ENCODE data around the gene MLX.
"Not testable (repeated sequence)": the region's sequence is repeated elsewhere in the genome, so short reads cannot be mapped to it uniquely, and the experiment has no call there.

MLX gene

GRCh38 chr17:42536048-42536371 is 30.9 kb upstream of the MLX start, which contains the start of gene NAGLU:
NAGLU (plus strand) TSS chr17:42536241; CDS start chr17:42536273, 32 bp downstream.
- Histone ChIP-seq H3K27ac (peak within 1 kb of the TSS; percentile 87), H3K4me2 (peak within 1 kb of the TSS; percentile 95), H3K4me1 (peaks cover 45% of the 10 kb centered on the region), H3K9ac (peak within 1 kb of the TSS; percentile 87), H3K9me3 (no peaks in the 10 kb centered on the region), H3K4me3 (peak within 1 kb of the TSS; percentile 89), H4K20me1 (peaks cover 13% of the 10 kb centered on the region), H3K27me3 (no peaks in the 10 kb centered on the region), H3K36me3 (peaks cover 32% of the 10 kb centered on the region)
- TF ChIP-seq Cebpa-rat (IDR thresholded peaks at IDR 0.05): no peak

- Histone ChIP-seq H3K4me3 (peak overlapping the region; percentile 89), H3K27me3 (no peaks in the 10 kb centered on the region), H3K36me3 (peaks cover 37% of the 10 kb centered on the region), H3K4me1 (peaks cover 39% of the 10 kb centered on the region), H3K4me2 (peak overlapping the region; percentile 95), H3K9ac (peak overlapping the region; percentile 87), H3K9me3 (no peaks in the 10 kb centered on the region), H4K20me1 (peaks cover 13% of the 10 kb centered on the region), H3K27ac (peak overlapping the region; percentile 87)
- TF ChIP-seq Cebpa-rat (IDR thresholded peaks at IDR 0.05): no peak
Observed at GRCh38 chr17:42536372-42537155, 30.3 kb upstream of the MLX start.

- Histone ChIP-seq H3K4me1 (peaks cover 36% of the 10 kb centered on the region), H3K4me3 (peak overlapping the region; percentile 89), H3K27me3 (no peaks in the 10 kb centered on the region), H4K20me1 (peaks cover 13% of the 10 kb centered on the region), H3K36me3 (peaks cover 40% of the 10 kb centered on the region), H3K9me3 (no peaks in the 10 kb centered on the region), H3K4me2 (peak overlapping the region; percentile 95), H3K27ac (peak overlapping the region; percentile 87), H3K9ac (peak overlapping the region; percentile 87)
- TF ChIP-seq Cebpa-rat (IDR thresholded peaks at IDR 0.05): no peak
Observed at GRCh38 chr17:42537156-42537805, 29.6 kb upstream of the MLX start.

GRCh38 chr17:42537826-42538451 is 29.0 kb upstream of the MLX start:
- H3K9ac ChIP-seq: no peak overlapping the region
- peaks cover 47% of the 10 kb centered on the region for H3K36me3 ChIP-seq
- H3K4me1 ChIP-seq: peaks cover 31% of the 10 kb centered on the region
- peak overlapping the region; percentile 95 for H3K4me2 ChIP-seq
- H3K4me3 ChIP-seq: no peak overlapping the region
- no peak for TF ChIP-seq Cebpa-rat (IDR thresholded peaks at IDR 0.05)
- H4K20me1 ChIP-seq: peaks cover 13% of the 10 kb centered on the region
- no peaks in the 10 kb centered on the region for H3K9me3 ChIP-seq
- no peak overlapping the region for H3K27ac ChIP-seq
- H3K27me3 ChIP-seq: no peaks in the 10 kb centered on the region

GRCh38 chr17:42538482-42538881 is 28.4 kb upstream of the MLX start:
- TF ChIP-seq Cebpa-rat (IDR thresholded peaks at IDR 0.05): no peak
- H3K4me2 ChIP-seq: no peak overlapping the region
- H3K9ac ChIP-seq: no peak overlapping the region
- no peaks in the 10 kb centered on the region for H3K9me3 ChIP-seq
- no peak overlapping the region for H3K4me3 ChIP-seq
- peaks cover 52% of the 10 kb centered on the region for H3K36me3 ChIP-seq
- no peaks in the 10 kb centered on the region for H3K27me3 ChIP-seq
- H3K27ac ChIP-seq: no peak overlapping the region
- H4K20me1 ChIP-seq: peaks cover 13% of the 10 kb centered on the region
- peaks cover 26% of the 10 kb centered on the region for H3K4me1 ChIP-seq

GRCh38 chr17:42540558-42540957 is 26.3 kb upstream of the MLX start:
- not testable (repeated sequence) for H3K27ac ChIP-seq, H3K9me3 ChIP-seq, H3K4me2 ChIP-seq, H3K27me3 ChIP-seq, H3K9ac ChIP-seq, H3K4me3 ChIP-seq
- Histone ChIP-seq H4K20me1 (peaks cover 22% of the 10 kb centered on the region), H3K36me3 (peaks cover 68% of the 10 kb centered on the region), H3K4me1 (peaks cover 18% of the 10 kb centered on the region)

GRCh38 chr17:42541041-42541833 is 25.7 kb upstream of the MLX start:
- H3K4me2 ChIP-seq: no peak overlapping the region
- no peaks in the 10 kb centered on the region for H3K9me3 ChIP-seq
- peaks cover 15% of the 10 kb centered on the region for H3K4me1 ChIP-seq
- peaks cover 22% of the 10 kb centered on the region for H4K20me1 ChIP-seq
- no peak overlapping the region for H3K4me3 ChIP-seq
- H3K36me3 ChIP-seq: peaks cover 68% of the 10 kb centered on the region
- no peak overlapping the region for H3K9ac ChIP-seq
- no peak overlapping the region for H3K27ac ChIP-seq
- no peak for TF ChIP-seq Cebpa-rat (IDR thresholded peaks at IDR 0.05)
- no peaks in the 10 kb centered on the region for H3K27me3 ChIP-seq

- H3K9me3 ChIP-seq: no peaks in the 10 kb centered on the region
- H3K27ac ChIP-seq: no peak overlapping the region
- no peak for TF ChIP-seq Cebpa-rat (IDR thresholded peaks at IDR 0.05)
- no peak overlapping the region for H3K4me3 ChIP-seq
- no peak overlapping the region for H3K9ac ChIP-seq
- peaks cover 5% of the 10 kb centered on the region; the same call in 1 of the 2 replicates for H3K4me1 ChIP-seq
- H4K20me1 ChIP-seq: peaks cover 15% of the 10 kb centered on the region; the same call in 1 of the 2 replicates
- no peak overlapping the region for H3K4me2 ChIP-seq
- H3K36me3 ChIP-seq: peaks cover 61% of the 10 kb centered on the region
- no peaks in the 10 kb centered on the region for H3K27me3 ChIP-seq
Observed at GRCh38 chr17:42543190-42544079, 23.5 kb upstream of the MLX start.

GRCh38 chr17:42544874-42545283 is 22.0 kb upstream of the MLX start:
- Histone ChIP-seq H4K20me1 (peaks cover 20% of the 10 kb centered on the region; the same call in 1 of the 2 replicates), H3K4me3 (no peak overlapping the region), H3K27me3 (no peaks in the 10 kb centered on the region), H3K9ac (no peak overlapping the region), H3K36me3 (peaks cover 46% of the 10 kb centered on the region), H3K9me3 (no peaks in the 10 kb centered on the region), H3K27ac (no peak overlapping the region), H3K4me2 (no peak overlapping the region), H3K4me1 (peaks cover 15% of the 10 kb centered on the region)
- no peak for TF ChIP-seq Cebpa-rat (IDR thresholded peaks at IDR 0.05)

GRCh38 chr17:42545755-42546505 is 21.0 kb upstream of the MLX start:
- H3K9ac ChIP-seq, H3K9me3 ChIP-seq, H3K27ac ChIP-seq, H3K4me2 ChIP-seq, H3K4me3 ChIP-seq, H3K27me3 ChIP-seq: not testable (repeated sequence)
- H3K36me3 ChIP-seq: peaks cover 37% of the 10 kb centered on the region
- H4K20me1 ChIP-seq: peaks cover 20% of the 10 kb centered on the region; the same call in 1 of the 2 replicates
- peaks cover 15% of the 10 kb centered on the region for H3K4me1 ChIP-seq

Measured in BLaER1 (cell line).